GM19239 (cell line): ENCODE measurements around the gene GNAI3.
A peak's percentile ranks its signal among the peaks of the same experiment; 100 is the strongest.

Source experiments
- DNase-seq: peaks from one replicate; pipeline ENCODE4 v3.0.0; 2011; ENCODE audit warnings: low spot score; ENCODE audit not compliant: insufficient read length
- FAIRE-seq: peaks from 2 replicates; lab custom pipeline; 2011; peaks lifted over from hg19 to GRCh38; lab: Jason Lieb, UNC

Gene GNAI3

DNA sequence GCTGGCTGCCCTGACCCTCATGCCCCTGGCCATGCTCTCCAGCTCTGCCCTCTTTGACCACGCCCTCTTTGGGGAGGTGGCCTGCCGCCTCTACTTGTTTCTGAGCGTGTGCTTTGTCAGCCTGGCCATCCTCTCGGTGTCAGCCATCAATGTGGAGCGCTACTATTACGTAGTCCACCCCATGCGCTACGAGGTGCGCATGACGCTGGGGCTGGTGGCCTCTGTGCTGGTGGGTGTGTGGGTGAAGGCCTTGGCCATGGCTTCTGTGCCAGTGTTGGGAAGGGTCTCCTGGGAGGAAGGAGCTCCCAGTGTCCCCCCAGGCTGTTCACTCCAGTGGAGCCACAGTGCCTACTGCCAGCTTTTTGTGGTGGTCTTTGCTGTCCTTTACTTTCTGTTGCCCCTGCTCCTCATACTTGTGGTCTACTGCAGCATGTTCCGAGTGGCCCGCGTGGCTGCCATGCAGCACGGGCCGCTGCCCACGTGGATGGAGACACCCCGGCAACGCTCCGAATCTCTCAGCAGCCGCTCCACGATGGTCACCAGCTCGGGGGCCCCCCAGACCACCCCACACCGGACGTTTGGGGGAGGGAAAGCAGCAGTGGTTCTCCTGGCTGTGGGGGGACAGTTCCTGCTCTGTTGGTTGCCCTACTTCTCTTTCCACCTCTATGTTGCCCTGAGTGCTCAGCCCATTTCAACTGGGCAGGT is 5.0 kb upstream of the GNAI3 start:
- DNase-seq (no peak), FAIRE-seq (no peak)

DNA sequence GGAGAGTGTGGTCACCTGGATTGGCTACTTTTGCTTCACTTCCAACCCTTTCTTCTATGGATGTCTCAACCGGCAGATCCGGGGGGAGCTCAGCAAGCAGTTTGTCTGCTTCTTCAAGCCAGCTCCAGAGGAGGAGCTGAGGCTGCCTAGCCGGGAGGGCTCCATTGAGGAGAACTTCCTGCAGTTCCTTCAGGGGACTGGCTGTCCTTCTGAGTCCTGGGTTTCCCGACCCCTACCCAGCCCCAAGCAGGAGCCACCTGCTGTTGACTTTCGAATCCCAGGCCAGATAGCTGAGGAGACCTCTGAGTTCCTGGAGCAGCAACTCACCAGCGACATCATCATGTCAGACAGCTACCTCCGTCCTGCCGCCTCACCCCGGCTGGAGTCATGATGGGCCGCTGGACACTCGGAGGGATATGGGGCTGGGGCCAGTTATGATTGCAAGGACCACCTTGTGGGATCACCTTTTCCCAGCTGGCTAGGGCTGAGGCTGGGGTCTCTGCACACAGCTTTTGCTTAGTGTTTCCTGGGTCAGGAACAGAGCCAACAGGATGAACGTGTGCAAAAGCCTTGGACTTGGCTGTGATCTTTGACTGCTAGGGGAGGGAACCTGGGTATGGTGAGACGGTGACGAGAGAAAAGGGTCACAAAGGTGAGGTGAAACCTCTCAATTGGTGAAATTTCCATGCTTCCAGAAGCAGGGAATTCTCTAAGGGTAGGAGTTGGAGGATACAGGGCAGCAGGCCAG is 4.3 kb upstream of the GNAI3 start:
- no peak for DNase-seq
- no peak for FAIRE-seq

GRCh38 chr1:109546311-109547109 is 1.9 kb upstream of the GNAI3 start:
- FAIRE-seq = peak; percentile 95
- peak; percentile 92 for DNase-seq

- DNase-seq (no peak), FAIRE-seq (peak; percentile 64)
These were observed 723 bp upstream of the GNAI3 start for GRCh38 chr1:109547463-109548320.

- FAIRE-seq (no peak), DNase-seq (no peak)
These were observed 8.1 kb downstream of the GNAI3 start for GRCh38 chr1:109556563-109556962.

DNA sequence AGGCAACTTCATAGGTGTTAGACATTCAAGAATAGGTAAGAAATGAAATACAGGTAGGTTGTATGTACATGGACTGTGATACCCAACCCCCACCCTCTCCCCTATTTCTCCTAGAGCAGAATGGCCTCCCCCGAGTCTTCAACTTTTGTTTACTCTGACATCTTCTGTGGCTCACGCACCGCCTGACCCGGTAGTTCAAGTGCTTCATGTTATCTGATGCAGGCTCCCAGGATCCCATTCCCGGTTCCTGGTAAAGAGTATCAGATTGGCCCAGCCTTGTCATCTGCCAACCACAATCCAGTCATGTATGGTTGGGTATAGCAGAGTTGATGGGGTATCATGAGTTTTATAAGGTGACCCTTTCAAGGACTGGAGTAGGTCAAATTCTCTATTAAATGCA is 9.1 kb downstream of the GNAI3 start:
- FAIRE-seq (no peak), DNase-seq (no peak)

GRCh38 chr1:109559995-109560394 is 11.6 kb downstream of the GNAI3 start:
- FAIRE-seq = no peak
- no peak for DNase-seq

DNA sequence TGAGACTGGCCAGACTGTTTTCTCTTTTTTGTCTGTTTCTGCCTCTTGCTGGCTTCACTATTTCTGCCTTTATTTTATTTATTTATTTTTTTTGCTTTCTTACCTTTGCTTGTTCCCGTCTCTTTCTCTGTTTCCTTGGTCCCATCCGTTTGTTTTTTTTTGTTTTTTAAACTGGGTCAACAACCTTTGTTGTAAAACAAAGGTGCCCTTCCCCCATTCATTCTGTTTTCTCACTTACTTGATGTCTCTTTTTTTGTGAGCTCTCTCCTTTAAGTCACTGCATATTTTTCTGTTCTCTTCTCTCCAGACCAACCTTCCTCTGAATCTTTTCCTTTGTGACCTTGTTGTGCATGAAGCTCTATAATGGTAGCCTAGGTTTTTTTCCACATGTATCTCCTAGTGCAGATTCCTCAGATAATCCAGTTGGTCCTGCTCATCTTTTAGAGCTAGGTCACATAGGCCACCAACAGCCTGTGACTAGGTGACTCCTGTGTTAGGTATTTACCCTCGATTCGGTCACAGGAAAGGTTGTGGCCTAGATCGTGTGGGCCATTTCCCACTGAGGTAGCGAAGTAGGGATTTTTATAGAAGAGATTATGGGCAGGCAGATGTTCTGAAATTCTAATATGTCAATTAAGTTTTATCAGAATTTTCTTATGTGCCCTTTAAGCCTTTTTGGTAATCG is 15.9 kb downstream of the GNAI3 start:
- DNase-seq (no peak), FAIRE-seq (no peak)

- DNase-seq (no peak), FAIRE-seq (peak; percentile 42)
These were observed 16.8 kb downstream of the GNAI3 start for GRCh38 chr1:109565241-109565640.

DNA sequence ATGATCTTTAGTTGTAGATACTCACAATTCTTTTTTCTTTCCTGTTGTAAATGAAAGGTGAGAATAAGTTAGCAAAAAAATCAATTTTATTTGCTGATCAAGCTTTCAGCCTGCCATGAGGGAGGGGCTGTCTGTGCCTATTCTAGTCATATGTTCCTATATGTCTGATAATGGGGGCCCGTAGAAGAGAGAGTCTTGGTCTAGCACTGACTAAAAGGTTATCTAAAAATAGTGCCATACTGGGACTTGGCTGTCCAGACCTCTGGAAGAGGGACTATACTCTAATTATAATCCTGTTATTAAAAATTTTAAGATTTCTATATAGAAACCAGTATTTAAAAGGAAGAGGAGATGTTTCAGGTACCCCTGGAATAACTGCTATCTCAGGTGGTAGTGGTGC is 18.6 kb downstream of the GNAI3 start:
- FAIRE-seq (no peak), DNase-seq (no peak)

DNA sequence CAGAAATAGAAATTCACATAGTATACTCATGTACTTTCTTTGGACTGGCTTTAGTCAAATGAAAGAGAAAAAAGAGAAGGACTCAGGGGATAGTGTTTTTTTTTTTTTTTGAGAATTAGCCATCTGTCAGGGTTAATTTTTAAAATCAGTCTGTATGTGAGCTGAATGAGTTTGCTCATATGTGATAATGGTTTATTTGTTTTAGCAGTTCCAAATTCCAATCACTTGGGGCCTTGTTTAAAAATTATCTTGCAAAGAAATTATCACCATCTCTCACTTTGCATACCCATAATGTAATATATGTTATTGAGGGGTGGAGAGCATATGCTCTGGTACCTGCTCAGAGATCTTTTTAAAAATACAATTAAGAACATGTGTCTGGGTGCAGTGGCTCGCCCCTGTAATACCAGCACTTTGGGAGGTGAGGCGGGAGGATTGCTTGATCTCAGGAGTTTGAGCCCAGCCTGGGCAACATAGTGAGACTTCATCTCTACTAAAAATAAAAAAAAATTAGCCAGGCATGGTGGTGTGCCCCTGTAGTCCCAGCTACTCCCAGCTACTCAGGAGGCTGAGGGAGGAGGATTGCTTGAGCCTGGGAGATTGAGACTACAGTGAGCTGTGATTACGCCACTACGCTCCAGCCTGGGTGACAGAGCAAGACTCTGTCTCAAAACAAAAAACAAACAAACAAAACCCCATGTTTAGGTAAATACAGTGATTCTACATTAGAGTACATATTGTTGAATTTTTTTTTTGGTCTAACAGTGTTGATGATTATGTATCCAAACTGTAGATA is 19.7 kb downstream of the GNAI3 start:
- DNase-seq (no peak), FAIRE-seq (peak; percentile 60)

DNA sequence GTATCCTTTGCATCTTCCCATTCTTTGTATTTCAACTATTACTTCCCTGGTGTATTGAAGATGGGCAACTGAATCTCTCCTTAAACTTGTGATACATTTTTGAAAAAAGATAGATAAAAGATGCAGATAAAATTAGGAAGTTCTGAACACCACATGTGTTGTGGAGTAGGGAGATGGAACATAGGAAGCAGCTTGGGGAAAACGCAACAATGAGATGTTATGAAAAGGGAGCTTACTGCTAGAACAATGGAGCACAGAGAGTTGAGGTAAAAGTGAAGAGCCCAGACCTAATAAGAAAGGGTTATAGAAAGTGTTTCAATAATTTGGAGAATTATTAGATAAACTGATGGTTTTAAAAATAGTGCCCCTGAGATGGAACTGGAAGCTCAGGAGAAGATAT is 20.9 kb downstream of the GNAI3 start:
- FAIRE-seq (no peak), DNase-seq (no peak)

- no peak for FAIRE-seq
- no peak for DNase-seq
These were observed 22.0 kb downstream of the GNAI3 start for GRCh38 chr1:109570414-109570813.

- DNase-seq (no peak), FAIRE-seq (peak; percentile 68)
These were observed 25.4 kb downstream of the GNAI3 start for GRCh38 chr1:109573785-109574184.

DNA sequence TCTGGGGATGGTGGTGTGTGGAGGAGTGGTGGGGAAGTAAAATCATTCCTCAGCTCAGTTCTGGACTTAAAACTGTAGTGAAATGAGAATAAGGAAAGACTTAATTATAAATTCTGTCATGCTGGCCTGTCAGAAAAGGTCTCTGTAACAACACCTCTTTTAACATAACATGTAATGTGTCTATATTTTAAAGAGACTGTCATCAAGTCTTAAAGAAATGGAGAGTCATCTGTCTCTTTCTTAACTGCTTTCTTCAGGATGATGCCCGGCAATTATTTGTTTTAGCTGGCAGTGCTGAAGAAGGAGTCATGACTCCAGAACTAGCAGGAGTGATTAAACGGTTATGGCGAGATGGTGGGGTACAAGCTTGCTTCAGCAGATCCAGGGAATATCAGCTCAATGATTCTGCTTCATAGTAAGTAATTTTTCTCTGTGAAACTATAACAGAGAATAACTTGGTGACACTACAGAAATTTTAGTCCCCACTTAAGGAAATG is 30.6 kb downstream of the GNAI3 start:
- DNase-seq = no peak
- no peak for FAIRE-seq

- FAIRE-seq = no peak
- DNase-seq = no peak
These were observed 31.1 kb downstream of the GNAI3 start for GRCh38 chr1:109579491-109579890.

GRCh38 chr1:109582021-109582420 is 33.6 kb downstream of the GNAI3 start:
- FAIRE-seq = no peak
- no peak for DNase-seq

GRCh38 chr1:109584766-109585165 is 36.4 kb downstream of the GNAI3 start:
- FAIRE-seq (no peak), DNase-seq (no peak)

DNA sequence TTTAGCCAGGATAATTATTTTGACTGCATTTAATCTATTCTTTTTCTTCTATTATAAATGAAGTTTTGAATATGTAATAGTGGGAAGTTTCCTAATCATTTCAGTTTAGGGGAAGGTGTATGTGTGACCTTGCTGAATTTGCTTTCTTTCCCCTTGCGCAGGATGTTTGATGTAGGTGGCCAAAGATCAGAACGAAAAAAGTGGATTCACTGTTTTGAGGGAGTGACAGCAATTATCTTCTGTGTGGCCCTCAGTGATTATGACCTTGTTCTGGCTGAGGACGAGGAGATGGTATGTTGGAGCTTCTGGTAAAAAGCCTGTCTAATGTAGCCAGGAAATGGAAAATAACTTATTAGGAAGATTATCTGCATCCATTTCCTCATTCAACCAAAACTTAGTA is 37.6 kb downstream of the GNAI3 start:
- DNase-seq (no peak), FAIRE-seq (no peak)
